ENCODE data around the gene SHISAL2A.
A peak's percentile ranks its signal among the peaks of the same experiment; 100 is the strongest.

SHISAL2A gene

GRCh38 chr1:52662645-52663313 lies 29.8 kb downstream of the SHISAL2A start:
- no peak for DNase-seq

- DNase-seq, result no peak
These were observed 30.7 kb downstream of the SHISAL2A start for GRCh38 chr1:52663716-52664115.

- no peak for DNase-seq
These were observed 32.3 kb downstream of the SHISAL2A start for GRCh38 chr1:52665006-52665941.

GRCh38 chr1:52667290-52667689 lies 34.3 kb downstream of the SHISAL2A start:
- DNase-seq, result no peak

GRCh38 chr1:52667984-52668383 lies 35.0 kb downstream of the SHISAL2A start:
- DNase-seq, result no peak

GRCh38 chr1:52668711-52669110 lies 35.7 kb downstream of the SHISAL2A start:
- no peak for DNase-seq

- DNase-seq, result no peak
These were observed 36.7 kb downstream of the SHISAL2A start for GRCh38 chr1:52669696-52670095.

- DNase-seq, result no peak
These were observed 37.6 kb downstream of the SHISAL2A start for GRCh38 chr1:52670604-52671003.

- DNase-seq, result no peak
These were observed 40.0 kb downstream of the SHISAL2A start for GRCh38 chr1:52672946-52673345.

- no peak for DNase-seq
These were observed 40.5 kb downstream of the SHISAL2A start for GRCh38 chr1:52673513-52673912.

- DNase-seq, result no peak
These were observed 41.8 kb downstream of the SHISAL2A start for GRCh38 chr1:52674497-52675384.

- DNase-seq, result no peak
These were observed 43.4 kb downstream of the SHISAL2A start for GRCh38 chr1:52676249-52676903.

- no peak for DNase-seq
These were observed 44.3 kb downstream of the SHISAL2A start for GRCh38 chr1:52677076-52677806.

- no peak for DNase-seq
These were observed 46.1 kb downstream of the SHISAL2A start for GRCh38 chr1:52679048-52679447.

GRCh38 chr1:52679498-52679897 lies 46.5 kb downstream of the SHISAL2A start:
- DNase-seq, result no peak

- no peak for DNase-seq
These were observed 47.4 kb downstream of the SHISAL2A start for GRCh38 chr1:52680353-52680752.

- no peak for DNase-seq
These were observed 48.2 kb downstream of the SHISAL2A start for GRCh38 chr1:52681136-52681535.

- DNase-seq, result no peak
These were observed 50.5 kb downstream of the SHISAL2A start for GRCh38 chr1:52683367-52683940.

- no peak for DNase-seq
These were observed 51.6 kb downstream of the SHISAL2A start for GRCh38 chr1:52684545-52684944.

- peak; percentile 69 for DNase-seq
These were observed 53.3 kb downstream of the SHISAL2A start for GRCh38 chr1:52686261-52686751.

- no peak for DNase-seq
These were observed 53.9 kb downstream of the SHISAL2A start for GRCh38 chr1:52686830-52687229.
